Skeletal muscle tissue (tissue), 5 donors: ENCODE results near the gene KIRREL2. TPM values are rescaled to one million over a fixed set of nuclear protein-coding genes. Genes with fewer than 3 reads are reported as not detected.

ENCODE experiments used
- H3K27ac ChIP-seq: one replicate; pipeline ENCODE4 v1.7.0; 2013; ENCODE audit warnings: mild to moderate bottlenecking, low read depth, low read length, inconsistent platforms
- H3K27me3 ChIP-seq, 3 donors: one replicate each; pipeline ENCODE4 v1.7.0; 2013; ENCODE audit warnings: low read length in 3 of 3; ENCODE audit not compliant: control insufficient read depth in 3 of 3, insufficient read depth in 3 of 3
- H3K36me3 ChIP-seq, 3 donors: one replicate each; pipeline ENCODE4 v1.7.0; 2013; ENCODE audit warnings: low read length in 3 of 3; ENCODE audit not compliant: control insufficient read depth in 3 of 3, insufficient read depth in 3 of 3
- H3K4me1 ChIP-seq, 3 donors: one replicate each; pipeline ENCODE4 v1.7.0; 2013; ENCODE audit warnings: low read length in 3 of 3, mild to moderate bottlenecking in 3 of 3; ENCODE audit not compliant: control insufficient read depth in 3 of 3, insufficient read depth in 3 of 3
- H3K4me3 ChIP-seq, 3 donors: one replicate each; pipeline ENCODE4 v1.7.0; 2013; ENCODE audit warnings: low read length in 3 of 3
- H3K9ac ChIP-seq, 3 donors: one replicate each; pipeline ENCODE4 v1.7.0; 2013; ENCODE audit warnings: low read length in 3 of 3, mild to moderate bottlenecking in 3 of 3, moderate library complexity in 2 of 3, low read depth in 1 of 3
- H3K9me3 ChIP-seq, 3 donors: one replicate each; pipeline ENCODE4 v1.7.0; 2013; ENCODE audit warnings: low read length in 3 of 3; ENCODE audit not compliant: control insufficient read depth in 3 of 3
- small RNA-seq: library from RNA; depleted of rRNA; stranded (forward); fragments of <200 nt; gene quantifications from one replicate; pipeline ENCODE3, GENCODE V24; 2014
- total RNA-seq: library from RNA; depleted of rRNA; stranded (reverse); fragments of >200 nt; gene quantifications from one replicate; pipeline ENCODE4 v1.2.3, GENCODE V29; 2014
- donor health status: Osteomylitis.

Gene KIRREL2
- total RNA-seq, 1 donor from 2014 or later = not detected

DNA sequence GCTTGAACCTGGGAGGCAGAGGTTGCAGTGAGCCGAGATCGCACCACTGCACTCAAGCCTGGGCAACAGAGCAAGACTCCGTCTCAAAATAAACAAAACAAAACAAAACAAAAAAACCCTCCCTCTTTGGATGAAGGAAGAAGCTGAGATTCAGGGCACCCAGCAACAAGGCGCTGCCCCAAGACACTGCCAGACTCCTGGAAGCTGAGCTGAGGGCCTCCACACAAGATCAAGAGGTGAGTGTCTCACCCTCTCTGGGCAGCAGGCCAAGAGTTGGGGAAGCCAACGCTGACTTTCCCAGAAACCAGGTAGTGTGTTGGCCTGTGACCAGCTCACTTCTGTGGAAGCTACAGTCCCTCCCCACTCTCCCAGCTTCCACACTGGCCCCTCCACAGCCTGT is 55.1 kb downstream of the KIRREL2 start:
- Histone ChIP-seq H3K27me3 (peaks cover 6 to 14% (median 10%) of the 10 kb centered on the region in 3 donors), H3K4me1 (no peaks in the 10 kb centered on the region), H3K9ac (no peak overlapping the region), H3K36me3 (no peaks in the 10 kb centered on the region), H3K9me3 (no peaks in the 10 kb centered on the region), H3K4me3 (no peak overlapping the region), H3K27ac (no peak overlapping the region)

- no peak overlapping the region for H3K27ac ChIP-seq
- no peaks in the 10 kb centered on the region for H3K4me1 ChIP-seq
- no peak overlapping the region for H3K9ac ChIP-seq
- no peaks in the 10 kb centered on the region for H3K36me3 ChIP-seq
- peaks cover 7 to 12% (median 10%) of the 10 kb centered on the region in 3 donors for H3K27me3 ChIP-seq
- H3K9me3 ChIP-seq = no peaks in the 10 kb centered on the region
- H3K4me3 ChIP-seq = no peak overlapping the region
Measured at GRCh38 chr19:35913589-35913988, 56.9 kb downstream of the KIRREL2 start.

- H3K4me3 ChIP-seq = no peak overlapping the region
- no peaks in the 10 kb centered on the region for H3K4me1 ChIP-seq
- H3K9me3 ChIP-seq = no peaks in the 10 kb centered on the region
- H3K27ac ChIP-seq = no peak overlapping the region
- H3K27me3 ChIP-seq = peaks cover 0 to 7% (median 4%) of the 10 kb centered on the region in 3 donors
- no peak overlapping the region for H3K9ac ChIP-seq
- no peaks in the 10 kb centered on the region for H3K36me3 ChIP-seq
Measured at GRCh38 chr19:35915443-35915842, 58.7 kb downstream of the KIRREL2 start.

Small RNA genes lying within 50 kb of the gene (small RNA-seq; reads per million reads assigned to genes)
- gene RN7SL402P = not detected

Other genes with a start within 250 kb of the KIRREL2 start
- gene HAUS5, start 244.2 kb upstream of the KIRREL2 start, total RNA-seq = 5.7 TPM
- 20.9 TPM for gene RBM42, start 227.9 kb upstream of the KIRREL2 start, total RNA-seq
- gene ETV2, start 215.2 kb upstream of the KIRREL2 start, total RNA-seq = 2.1 TPM
- gene COX6B1, start 208.6 kb upstream of the KIRREL2 start, total RNA-seq = 368 TPM
- not detected for gene UPK1A, start 190.4 kb upstream of the KIRREL2 start, total RNA-seq
- gene ZBTB32, start 152.4 kb upstream of the KIRREL2 start, total RNA-seq = not detected
- 5.7 TPM for gene KMT2B, start 138.9 kb upstream of the KIRREL2 start, total RNA-seq
- gene IGFLR1, start 114.5 kb upstream of the KIRREL2 start, total RNA-seq = 3.1 TPM
- 3.7 TPM for gene U2AF1L4, start 111.5 kb upstream of the KIRREL2 start, total RNA-seq
- gene PSENEN, start 111.3 kb upstream of the KIRREL2 start, total RNA-seq = 7.8 TPM
- gene LIN37, start 108.3 kb upstream of the KIRREL2 start, total RNA-seq = 3.1 TPM
- 52.7 TPM for gene HSPB6, start 99.9 kb upstream of the KIRREL2 start, total RNA-seq
- gene PROSER3, start 98.7 kb upstream of the KIRREL2 start, total RNA-seq = 1.0 TPM
- 1.0 TPM for gene ARHGAP33, start 81.3 kb upstream of the KIRREL2 start, total RNA-seq
- gene PRODH2, start 44.1 kb upstream of the KIRREL2 start, total RNA-seq = not detected
- under 0.01 TPM for gene NPHS1, start 4.4 kb upstream of the KIRREL2 start, total RNA-seq
- 2.1 TPM for gene APLP1, start 11.7 kb downstream of the KIRREL2 start, total RNA-seq
- gene NFKBID, start 43.6 kb downstream of the KIRREL2 start, total RNA-seq = 3.7 TPM
- 1.6 TPM for gene HCST, start 45.6 kb downstream of the KIRREL2 start, total RNA-seq
- gene TYROBP, start 51.4 kb downstream of the KIRREL2 start, total RNA-seq = 9.9 TPM
- 0.52 TPM for gene LRFN3, start 79.5 kb downstream of the KIRREL2 start, total RNA-seq
- gene SDHAF1, start 138.3 kb downstream of the KIRREL2 start, total RNA-seq = 8.4 TPM
- not detected for gene SYNE4, start 151.9 kb downstream of the KIRREL2 start, total RNA-seq
- 4.7 TPM for gene ALKBH6, start 157.3 kb downstream of the KIRREL2 start, total RNA-seq
- gene CLIP3, start 176.0 kb downstream of the KIRREL2 start, total RNA-seq = 1.0 TPM
- gene THAP8, start 197.4 kb downstream of the KIRREL2 start, total RNA-seq = 2.1 TPM
- gene WDR62, start 198.0 kb downstream of the KIRREL2 start, total RNA-seq = 2.1 TPM